Mesenchymal stem cell (in vitro differentiated cells and primary cell): ENCODE results near the gene SLC10A3.
A peak's percentile ranks its signal among the peaks of the same experiment; 100 is the strongest.

Experiments used
- DNase-seq: peaks from one replicate; pipeline ENCODE4 v3.0.0-alpha.2; 2013
- H2AFZ ChIP-seq: one replicate; pipeline ENCODE4 v1.6.1; 2013; ENCODE audit warnings: low read depth, mild to moderate bottlenecking, control low read depth, inconsistent platforms, low read length, moderate library complexity
- H2AK5ac ChIP-seq: 2 replicates; pipeline ENCODE4 v1.6.1; 2013; ENCODE audit warnings: low read length, moderate library complexity, mild to moderate bottlenecking, inconsistent platforms; ENCODE audit not compliant: severe bottlenecking
- H2BK120ac ChIP-seq: one replicate; pipeline ENCODE4 v1.6.1; 2013; ENCODE audit warnings: low read depth, mild to moderate bottlenecking, inconsistent platforms, low read length, moderate library complexity
- H2BK12ac ChIP-seq, 2 experiments: one replicate each; pipeline ENCODE4 v1.6.1; 2013; ENCODE audit warnings: inconsistent platforms in 2 of 2, low read length in 2 of 2, mild to moderate bottlenecking in 2 of 2, moderate library complexity in 2 of 2, control low read depth in 1 of 2
- H2BK15ac ChIP-seq: one replicate; pipeline ENCODE4 v1.6.1; 2013; ENCODE audit warnings: mild to moderate bottlenecking, low read depth, inconsistent platforms; ENCODE audit not compliant: poor library complexity, severe bottlenecking
- H2BK5ac ChIP-seq: 2 replicates; pipeline ENCODE4 v1.6.1; 2013; ENCODE audit warnings: low read depth, mild to moderate bottlenecking, low read length, control low read depth, inconsistent platforms; ENCODE audit not compliant: poor library complexity, severe bottlenecking
- H3K14ac ChIP-seq, 2 experiments: one replicate each; pipeline ENCODE4 v1.6.1; 2013; ENCODE audit warnings: inconsistent platforms in 2 of 2, low read length in 2 of 2, control low read depth in 1 of 2, mild to moderate bottlenecking in 1 of 2, moderate library complexity in 1 of 2
- H3K18ac ChIP-seq, 2 experiments: one replicate each; pipeline ENCODE4 v1.6.1; 2013; ENCODE audit warnings: inconsistent platforms in 2 of 2, low read length in 2 of 2, control low read depth in 1 of 2, low read depth in 1 of 2, mild to moderate bottlenecking in 1 of 2
- H3K23ac ChIP-seq, 2 experiments: one replicate each; pipeline ENCODE4 v1.6.1; 2013; ENCODE audit warnings: inconsistent platforms in 2 of 2, low read length in 2 of 2, mild to moderate bottlenecking in 2 of 2, moderate library complexity in 2 of 2, control low read depth in 1 of 2
- H3K27ac ChIP-seq: 2 replicates; pipeline ENCODE4 v1.5.1; 2013; ENCODE audit warnings: mild to moderate bottlenecking, moderate library complexity, low read length, control low read depth, inconsistent platforms; ENCODE audit not compliant: poor library complexity, severe bottlenecking
- H3K27me3 ChIP-seq, 2 experiments: 2 replicates each; pipeline versions ENCODE4 v1.6.1 to v1.7.0; 2013; ENCODE audit warnings: low read length in 2 of 2, mild to moderate bottlenecking in 2 of 2, moderate library complexity in 2 of 2, control low read depth in 1 of 2, inconsistent platforms in 1 of 2; ENCODE audit not compliant: control insufficient read depth in 1 of 2, insufficient read depth in 1 of 2
- H3K36me3 ChIP-seq, 2 experiments: 2 replicates each; pipeline versions ENCODE4 v1.6.1 to v1.7.0; 2013; ENCODE audit warnings: low read length in 2 of 2, control low read depth in 1 of 2, inconsistent platforms in 1 of 2, low read depth in 1 of 2, mild to moderate bottlenecking in 1 of 2; ENCODE audit not compliant: insufficient read depth in 2 of 2, control insufficient read depth in 1 of 2
- H3K4ac ChIP-seq, 2 experiments: one replicate each; pipeline ENCODE4 v1.6.1; 2013; ENCODE audit warnings: inconsistent platforms in 2 of 2, low read length in 2 of 2, mild to moderate bottlenecking in 2 of 2, moderate library complexity in 2 of 2, control low read depth in 1 of 2, low read depth in 1 of 2
- H3K4me1 ChIP-seq: 2 replicates; pipeline ENCODE4 v1.6.1; 2013; ENCODE audit warnings: low read depth, low read length, control low read depth; ENCODE audit not compliant: control insufficient read depth, insufficient read depth
- H3K4me2 ChIP-seq: 2 replicates; pipeline ENCODE4 v1.6.1; 2013; ENCODE audit warnings: low read length, mild to moderate bottlenecking, inconsistent platforms; ENCODE audit not compliant: poor library complexity, severe bottlenecking
- H3K4me3 ChIP-seq, 2 experiments: 2 replicates each; pipeline versions ENCODE4 v1.5.1 to v1.7.0; 2013; ENCODE audit warnings: low read length in 2 of 2, mild to moderate bottlenecking in 2 of 2, control low read depth in 1 of 2, low read depth in 1 of 2; ENCODE audit not compliant: insufficient read depth in 1 of 2
- H3K79me1 ChIP-seq: replicated peaks from 2 replicates; pipeline ENCODE4 v1.6.1; 2013; ENCODE audit warnings: mild to moderate bottlenecking, control low read depth, low read length, inconsistent platforms; ENCODE audit not compliant: poor library complexity, severe bottlenecking
- H3K9ac ChIP-seq: 2 replicates; pipeline ENCODE4 v1.7.0; 2013; ENCODE audit warnings: mild to moderate bottlenecking, low read length, moderate library complexity
- H3K9me3 ChIP-seq: 2 replicates; pipeline ENCODE4 v1.7.0; 2013; ENCODE audit warnings: mild to moderate bottlenecking, low read length; ENCODE audit not compliant: control insufficient read depth
- H4K8ac ChIP-seq: one replicate; pipeline ENCODE4 v1.6.1; 2013; ENCODE audit warnings: inconsistent platforms, mild to moderate bottlenecking, low read length, moderate library complexity
- H4K91ac ChIP-seq: one replicate; pipeline ENCODE4 v1.6.1; 2013; ENCODE audit warnings: mild to moderate bottlenecking, low read length, inconsistent platforms
- WGBS: methylation state at CpG from one replicate; pipeline ENCODE4 v1.1.7; 2013; ENCODE audit warnings: mixed read lengths; 5-methylcytosine and 5-hydroxymethylcytosine counted together

Gene SLC10A3

DNA sequence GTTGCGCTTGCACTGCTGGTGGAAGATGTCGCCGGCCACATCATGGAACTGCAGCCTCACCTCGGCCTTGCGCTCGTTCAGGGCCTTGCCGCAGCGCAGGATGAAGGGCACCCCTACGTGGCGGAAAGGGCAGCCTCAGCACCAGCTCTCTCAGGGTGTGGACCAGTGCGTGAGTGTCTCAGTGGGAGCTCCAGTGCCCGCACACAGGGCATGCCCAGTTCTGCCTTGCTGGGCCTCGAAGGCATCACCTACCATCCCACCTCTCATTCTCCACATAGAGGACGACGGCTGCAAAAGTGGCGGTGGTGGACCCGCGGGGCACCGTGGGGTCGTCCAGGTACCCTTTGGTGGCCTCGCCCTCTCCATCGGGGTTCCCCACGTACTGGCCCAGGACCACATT is 42.3 kb upstream of the SLC10A3 start:
- Histone ChIP-seq H2BK15ac (no peak overlapping the region), H2BK120ac (no peak overlapping the region)
- 94% methylated on average over 20 of the region's 23 CpGs for WGBS

GRCh38 chrX:154531626-154532025 is 41.2 kb upstream of the SLC10A3 start:
- 0% methylated on average over 2 of the region's 16 CpGs for WGBS
- H3K14ac ChIP-seq, result no peak overlapping the region
- no peak overlapping the region for H2BK5ac ChIP-seq
- DNase-seq, result peak; percentile 87
- no peak overlapping the region for H3K4ac ChIP-seq
- no peak overlapping the region for H3K23ac ChIP-seq
- no peak overlapping the region for H2AK5ac ChIP-seq
- H3K9me3 ChIP-seq, result no peaks in the 10 kb centered on the region
- H4K91ac ChIP-seq, result no peak overlapping the region
- H3K27me3 ChIP-seq, result peaks cover 0 to 15% of the 10 kb centered on the region in 2 experiments
- peaks cover 29% of the 10 kb centered on the region for H3K4me1 ChIP-seq
- H3K9ac ChIP-seq, result no peak overlapping the region
- no peak overlapping the region for H2BK15ac ChIP-seq
- H2BK12ac ChIP-seq, result no peak overlapping the region
- no peak overlapping the region for H3K4me2 ChIP-seq
- no peak overlapping the region for H3K4me3 ChIP-seq
- H2BK120ac ChIP-seq, result no peak overlapping the region
- peaks cover 39 to 53% of the 10 kb centered on the region in 2 experiments for H3K36me3 ChIP-seq
- H3K18ac ChIP-seq, result no peak overlapping the region
- H2AFZ ChIP-seq, result no peak overlapping the region
- H3K27ac ChIP-seq, result peak overlapping the region; percentile 89
- no peak overlapping the region for H4K8ac ChIP-seq
- H3K79me1 ChIP-seq, result peaks cover 2% of the 10 kb centered on the region

More for the DNA sequence above, 42.3 kb upstream of the SLC10A3 start:
- no peak for DNase-seq
- Histone ChIP-seq H2BK5ac (no peak overlapping the region), H3K23ac (no peak overlapping the region), H3K79me1 (peaks cover 3% of the 10 kb centered on the region), H3K9ac (no peak overlapping the region), H3K27ac (no peak overlapping the region), H3K14ac (no peak overlapping the region), H2AK5ac (no peak overlapping the region), H3K4me1 (peaks cover 27% of the 10 kb centered on the region), H3K18ac (no peak overlapping the region), H3K27me3 (peaks cover 0 to 15% of the 10 kb centered on the region in 2 experiments), H3K9me3 (no peaks in the 10 kb centered on the region), H4K91ac (no peak overlapping the region), H3K4me2 (no peak overlapping the region), H2AFZ (no peak overlapping the region), H3K4ac (no peak overlapping the region), H4K8ac (no peak overlapping the region), H3K4me3 (no peak overlapping the region), H2BK12ac (no peak overlapping the region), H3K36me3 (peaks cover 39 to 53% of the 10 kb centered on the region in 2 experiments)

GRCh38 chrX:154530286-154530685 is 39.9 kb upstream of the SLC10A3 start:
- H2BK120ac ChIP-seq, result no peak overlapping the region
- H3K27me3 ChIP-seq, result peaks cover 0 to 21% of the 10 kb centered on the region in 2 experiments
- H3K4me3 ChIP-seq, result no peak overlapping the region
- H4K8ac ChIP-seq, result no peak overlapping the region
- no peaks in the 10 kb centered on the region for H3K79me1 ChIP-seq
- H3K4me1 ChIP-seq, result peaks cover 29% of the 10 kb centered on the region
- no peak for DNase-seq
- H3K27ac ChIP-seq, result no peak overlapping the region
- H2BK5ac ChIP-seq, result no peak overlapping the region
- no peak overlapping the region for H3K18ac ChIP-seq
- no peak overlapping the region for H2AFZ ChIP-seq
- no peak overlapping the region for H3K4me2 ChIP-seq
- peaks cover 28 to 43% of the 10 kb centered on the region in 2 experiments for H3K36me3 ChIP-seq
- no peak overlapping the region for H3K23ac ChIP-seq
- no peak overlapping the region for H2BK12ac ChIP-seq
- no peak overlapping the region for H4K91ac ChIP-seq
- H3K14ac ChIP-seq, result no peak overlapping the region
- no peak overlapping the region for H3K9ac ChIP-seq
- peak overlapping the region; percentile 30 for H2BK15ac ChIP-seq
- no peaks in the 10 kb centered on the region for H3K9me3 ChIP-seq
- H2AK5ac ChIP-seq, result no peak overlapping the region
- WGBS, result 92% methylated on average over 11 of the region's 11 CpGs
- no peak overlapping the region for H3K4ac ChIP-seq

- Histone ChIP-seq H3K4me1 (peaks cover 23% of the 10 kb centered on the region), H3K4ac (no peak overlapping the region), H3K27ac (no peak overlapping the region), H2BK15ac (no peak overlapping the region), H3K4me2 (no peak overlapping the region), H3K79me1 (no peaks in the 10 kb centered on the region), H3K9ac (peak overlapping the region; percentile 41), H3K27me3 (peaks cover 0 to 21% of the 10 kb centered on the region in 2 experiments), H3K23ac (no peak overlapping the region), H3K14ac (no peak overlapping the region), H4K8ac (peak overlapping the region; percentile 64), H3K18ac (peak overlapping the region in 1 of 2 experiments; percentile 5), H3K9me3 (no peaks in the 10 kb centered on the region), H2BK12ac (no peak overlapping the region), H2AK5ac (no peak overlapping the region), H3K4me3 (no peak overlapping the region), H2BK120ac (no peak overlapping the region), H4K91ac (peak overlapping the region; percentile 39), H2BK5ac (no peak overlapping the region), H2AFZ (no peak overlapping the region), H3K36me3 (peaks cover 21 to 34% of the 10 kb centered on the region in 2 experiments)
- 70% methylated on average over 6 of the region's 6 CpGs for WGBS
- DNase-seq, result peak; percentile 53
Measured at GRCh38 chrX:154529206-154529612, 38.8 kb upstream of the SLC10A3 start.
